ENCODE measurements around the gene SLC26A6. TPM values are rescaled to one million over a fixed set of nuclear protein-coding genes. Genes with fewer than 3 reads are reported as not detected.

The SLC26A6 gene
- total RNA-seq, 4 donors from 2014 or later, result 9.4 to 36.5 (median 17.9) TPM

GRCh38 chr3:48619541-48620524, 15.4 kb downstream of the SLC26A6 start:
- DNase-seq (ENCODE audit: low spot score in 2 of 2), result no peak
- intact Hi-C loops (cut with DNase I; ENCODE audit: low total_unique reads), result no loop called here

DNA sequence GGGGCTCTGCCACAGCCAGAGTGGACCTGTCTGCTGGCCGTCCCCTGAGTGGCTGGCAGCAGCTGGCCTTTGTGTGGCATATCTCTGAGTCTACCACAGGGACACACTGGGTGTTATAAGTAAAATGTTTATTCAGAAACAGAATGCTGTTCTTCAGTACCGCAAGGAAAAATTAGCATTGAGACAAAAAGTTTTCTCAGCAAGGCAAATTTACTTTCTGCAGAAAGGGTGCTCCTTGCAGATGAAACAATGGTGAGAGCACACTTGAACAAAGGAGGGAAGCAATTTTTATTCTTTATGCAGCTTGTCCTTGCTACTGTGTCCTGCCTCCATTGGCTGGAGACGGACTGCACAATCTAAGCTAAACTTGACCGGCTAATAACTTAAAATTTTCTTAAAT, 17.7 kb downstream of the SLC26A6 start:
- DNase-seq (ENCODE audit: low spot score in 2 of 2), result no peak
- TF ChIP-seq POLR2A (IDR thresholded peaks at IDR 0.05), result no peak
- no peak overlapping the region for H3K4me3 ChIP-seq (ENCODE audit: low read depth, poor library complexity, severe bottlenecking)
- intact Hi-C loops (cut with DNase I; ENCODE audit: low total_unique reads), result no loop called here
- WGBS, 2 donors, result 96 to 98% methylated on average over 4 of the region's 4 CpGs

More at GRCh38 chr3:48619541-48620524, 15.4 kb downstream of the SLC26A6 start:
- no peak overlapping the region for H3K4me3 ChIP-seq (ENCODE audit: low read depth, poor library complexity, severe bottlenecking)
- WGBS, 2 donors, result 81 to 87% methylated on average over 7 of the region's 7 CpGs
- TF ChIP-seq, protein P1, sequence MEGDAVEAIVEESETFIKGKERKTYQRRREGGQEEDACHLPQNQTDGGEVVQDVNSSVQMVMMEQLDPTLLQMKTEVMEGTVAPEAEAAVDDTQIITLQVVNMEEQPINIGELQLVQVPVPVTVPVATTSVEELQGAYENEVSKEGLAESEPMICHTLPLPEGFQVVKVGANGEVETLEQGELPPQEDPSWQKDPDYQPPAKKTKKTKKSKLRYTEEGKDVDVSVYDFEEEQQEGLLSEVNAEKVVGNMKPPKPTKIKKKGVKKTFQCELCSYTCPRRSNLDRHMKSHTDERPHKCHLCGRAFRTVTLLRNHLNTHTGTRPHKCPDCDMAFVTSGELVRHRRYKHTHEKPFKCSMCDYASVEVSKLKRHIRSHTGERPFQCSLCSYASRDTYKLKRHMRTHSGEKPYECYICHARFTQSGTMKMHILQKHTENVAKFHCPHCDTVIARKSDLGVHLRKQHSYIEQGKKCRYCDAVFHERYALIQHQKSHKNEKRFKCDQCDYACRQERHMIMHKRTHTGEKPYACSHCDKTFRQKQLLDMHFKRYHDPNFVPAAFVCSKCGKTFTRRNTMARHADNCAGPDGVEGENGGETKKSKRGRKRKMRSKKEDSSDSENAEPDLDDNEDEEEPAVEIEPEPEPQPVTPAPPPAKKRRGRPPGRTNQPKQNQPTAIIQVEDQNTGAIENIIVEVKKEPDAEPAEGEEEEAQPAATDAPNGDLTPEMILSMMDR (IDR thresholded peaks at IDR 0.05), result no peak
- TF ChIP-seq POLR2A (IDR thresholded peaks at IDR 0.05), result no peak

DNA sequence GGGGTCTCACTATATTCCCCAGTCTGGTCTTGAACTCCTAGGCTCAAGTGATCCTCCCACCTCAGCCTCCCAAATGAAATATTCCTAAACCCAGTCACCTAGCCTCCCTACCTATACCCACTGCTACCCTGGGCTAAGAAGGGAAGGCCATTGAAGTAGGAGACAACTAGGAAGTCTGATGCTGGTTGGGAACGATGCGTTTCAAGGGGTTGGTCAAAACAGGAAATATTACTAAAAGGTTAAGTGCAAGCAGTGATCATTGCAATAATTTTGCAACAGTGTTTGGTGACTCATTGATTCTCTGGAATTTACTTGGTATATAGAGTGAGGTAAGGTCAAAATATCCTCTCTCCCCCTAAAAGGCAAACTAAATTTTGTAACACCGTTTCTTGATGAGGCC, 21.2 kb downstream of the SLC26A6 start:
- DNase-seq (ENCODE audit: low spot score in 2 of 2), result no peak
- WGBS, 2 donors, result 70 to 73% methylated on average over 3 of the region's 3 CpGs
- no peak overlapping the region for H3K4me3 ChIP-seq (ENCODE audit: low read depth, poor library complexity, severe bottlenecking)
- TF ChIP-seq, protein P1 (IDR thresholded peaks at IDR 0.05), result no peak
- no peak for TF ChIP-seq POLR2A (IDR thresholded peaks at IDR 0.05)
- intact Hi-C loops (cut with DNase I; ENCODE audit: low total_unique reads), result no loop called here

DNA sequence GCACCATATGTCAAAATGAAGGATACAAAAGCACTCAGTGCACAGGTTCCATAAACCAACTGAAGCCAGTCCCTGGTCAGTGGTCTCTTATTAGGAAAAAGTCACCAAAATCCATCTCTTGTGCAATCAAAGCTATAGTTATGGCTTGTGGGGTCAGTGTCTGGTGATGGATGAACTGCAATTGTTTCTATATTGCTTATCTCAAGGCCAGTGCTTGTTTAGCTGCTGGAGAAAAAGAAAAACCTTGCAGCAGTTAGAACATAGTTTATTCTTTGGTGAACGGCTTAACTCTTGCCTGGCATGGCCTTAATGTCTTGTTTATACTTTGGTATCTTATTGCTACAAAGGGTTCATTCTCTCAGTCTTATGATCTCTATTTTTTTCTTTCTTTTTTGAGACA, 23.0 kb downstream of the SLC26A6 start:
- no peak for DNase-seq (ENCODE audit: low spot score in 2 of 2)
- 65 to 86% methylated on average over 1 of the region's 1 CpG for WGBS, 2 donors
- H3K4me3 ChIP-seq (ENCODE audit: low read depth, poor library complexity, severe bottlenecking), result no peak overlapping the region
- no peak for TF ChIP-seq POLR2A (IDR thresholded peaks at IDR 0.05)
- TF ChIP-seq, protein P1 (IDR thresholded peaks at IDR 0.05), result no peak
- intact Hi-C loops (cut with DNase I; ENCODE audit: low total_unique reads), result no loop called here

GRCh38 chr3:48609088-48610005, 25.9 kb downstream of the SLC26A6 start, which contains the start of gene UQCRC1:
UQCRC1 (minus strand) TSS chr3:48609646; CDS start chr3:48609620, 26 bp downstream.
- H3K4me3 ChIP-seq (ENCODE audit: low read depth, poor library complexity, severe bottlenecking), result peak within 1 kb of the TSS; percentile 85
- 5% methylated on average over 36 to 56 of the region's 86 CpGs for WGBS, 2 donors
- TF ChIP-seq, protein P1 (IDR thresholded peaks at IDR 0.05), result peak in 1 of 3 donors; percentile 80
- TF ChIP-seq POLR2A (IDR thresholded peaks at IDR 0.05), result peak in 1 of 2 donors; percentile 14
- intact Hi-C loops (cut with DNase I; ENCODE audit: low total_unique reads), result no loop called here
- DNase-seq (ENCODE audit: low spot score in 2 of 2), result peak; percentile 87 to 97
